ENCODE data around the gene ACTL8.

The ACTL8 gene, protein sequence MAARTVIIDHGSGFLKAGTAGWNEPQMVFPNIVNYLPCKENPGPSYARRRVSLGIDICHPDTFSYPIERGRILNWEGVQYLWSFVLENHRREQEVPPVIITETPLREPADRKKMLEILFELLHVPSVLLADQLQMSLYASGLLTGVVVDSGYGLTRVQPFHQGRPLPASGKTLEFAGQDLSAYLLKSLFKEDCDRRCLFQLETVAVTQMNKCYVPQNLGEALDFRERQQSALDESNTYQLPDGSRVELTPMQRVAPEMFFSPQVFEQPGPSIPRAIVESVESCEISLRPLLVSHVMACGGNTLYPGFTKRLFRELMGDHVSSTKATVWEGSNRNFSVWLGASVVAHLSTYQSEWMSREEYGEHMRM

DNA sequence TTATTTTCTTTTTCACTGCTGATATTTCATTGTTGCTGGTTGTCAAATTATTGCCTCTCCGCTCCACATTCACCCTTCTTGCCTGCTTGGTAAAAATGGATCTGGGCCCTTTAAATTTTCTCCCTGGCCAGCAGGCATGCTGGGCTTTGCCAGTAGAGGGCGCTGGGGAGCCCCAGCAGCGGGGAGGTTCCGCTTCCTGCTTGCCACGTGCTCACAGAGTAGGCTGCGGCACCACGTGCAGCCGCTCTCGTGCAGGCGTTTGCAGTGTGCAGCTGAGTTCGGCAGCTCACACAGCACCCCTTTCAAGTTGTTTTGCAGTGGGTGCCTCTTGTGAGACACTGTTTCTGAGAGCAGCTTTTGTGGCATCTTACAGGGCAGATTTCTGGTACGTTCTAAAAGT is at the start of gene ACTL8:
ACTL8 (plus strand) TSS at position 214 of the 400 bp plus-strand sequence. CDS start 67,676 bp downstream, outside the sequence.
- Histone ChIP-seq H2AFZ (ENCODE audit: low read length) (no peak within 1 kb of the TSS), H3K9ac (ENCODE audit: low read length) (no peak within 1 kb of the TSS), H3F3A (ENCODE audit: insufficient read depth, low read length) (no peaks in the 10 kb centered on the region), H3K79me2 (ENCODE audit: low read length) (no peaks in the 10 kb centered on the region), H4K20me1 (ENCODE audit: insufficient read depth, low read length) (no peaks in the 10 kb centered on the region), H3K9me2 (replicated peaks; ENCODE audit: insufficient read depth, low read length) (no peaks in the 10 kb centered on the region), H3K27me3 (replicated peaks; ENCODE audit: insufficient read depth, low read length) (peaks cover 36% of the 10 kb centered on the region), H3K4me1 (ENCODE audit: low read length) (no peaks in the 10 kb centered on the region), H3K4me2 (ENCODE audit: low read depth, low read length) (no peak within 1 kb of the TSS), H3K27ac (ENCODE audit: low read length) (no peak within 1 kb of the TSS), H3K4me3 (ENCODE audit: low read length) (no peak within 1 kb of the TSS), H3K9me3 (replicated peaks; ENCODE audit: insufficient read depth, low read length) (no peaks in the 10 kb centered on the region), H3K36me3 (replicated peaks; ENCODE audit: insufficient read depth, low read length) (no peaks in the 10 kb centered on the region)
- DNase-seq, result no peak
- TF ChIP-seq, protein P1, sequence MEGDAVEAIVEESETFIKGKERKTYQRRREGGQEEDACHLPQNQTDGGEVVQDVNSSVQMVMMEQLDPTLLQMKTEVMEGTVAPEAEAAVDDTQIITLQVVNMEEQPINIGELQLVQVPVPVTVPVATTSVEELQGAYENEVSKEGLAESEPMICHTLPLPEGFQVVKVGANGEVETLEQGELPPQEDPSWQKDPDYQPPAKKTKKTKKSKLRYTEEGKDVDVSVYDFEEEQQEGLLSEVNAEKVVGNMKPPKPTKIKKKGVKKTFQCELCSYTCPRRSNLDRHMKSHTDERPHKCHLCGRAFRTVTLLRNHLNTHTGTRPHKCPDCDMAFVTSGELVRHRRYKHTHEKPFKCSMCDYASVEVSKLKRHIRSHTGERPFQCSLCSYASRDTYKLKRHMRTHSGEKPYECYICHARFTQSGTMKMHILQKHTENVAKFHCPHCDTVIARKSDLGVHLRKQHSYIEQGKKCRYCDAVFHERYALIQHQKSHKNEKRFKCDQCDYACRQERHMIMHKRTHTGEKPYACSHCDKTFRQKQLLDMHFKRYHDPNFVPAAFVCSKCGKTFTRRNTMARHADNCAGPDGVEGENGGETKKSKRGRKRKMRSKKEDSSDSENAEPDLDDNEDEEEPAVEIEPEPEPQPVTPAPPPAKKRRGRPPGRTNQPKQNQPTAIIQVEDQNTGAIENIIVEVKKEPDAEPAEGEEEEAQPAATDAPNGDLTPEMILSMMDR (IDR thresholded peaks at IDR 0.05; ENCODE audit: low read length), result peak; percentile 48
- TF ChIP-seq EZH2phosphoT487 (IDR thresholded peaks at IDR 0.05; ENCODE audit: low read length), result no peak

DNA sequence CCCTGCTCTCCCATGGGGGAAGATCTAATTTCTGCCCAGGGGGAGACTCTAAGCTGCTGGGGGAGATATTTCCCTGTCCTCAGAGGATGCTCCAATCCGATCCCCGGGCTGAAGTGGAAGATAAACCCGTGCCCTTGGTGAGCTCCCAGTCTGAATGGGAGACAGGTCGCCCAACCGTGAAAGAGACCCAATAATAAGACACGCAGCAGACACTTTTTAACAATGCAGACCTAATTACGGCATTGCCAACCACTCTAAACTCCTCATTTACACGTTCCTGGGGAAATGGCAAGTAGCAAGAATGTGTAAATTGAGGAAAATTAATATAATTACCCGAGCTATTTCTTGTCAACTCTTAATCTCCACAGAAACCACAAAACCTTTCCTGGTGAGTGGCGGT is 48.7 kb upstream of the ACTL8 start:
- Histone ChIP-seq H3K9me3 (replicated peaks; ENCODE audit: insufficient read depth, low read length) (no peaks in the 10 kb centered on the region), H3K9me2 (replicated peaks; ENCODE audit: insufficient read depth, low read length) (no peaks in the 10 kb centered on the region), H3K4me2 (ENCODE audit: low read depth, low read length) (no peak overlapping the region), H3K27me3 (replicated peaks; ENCODE audit: insufficient read depth, low read length) (peaks cover 91% of the 10 kb centered on the region), H3K4me1 (ENCODE audit: low read length) (no peaks in the 10 kb centered on the region), H3K9ac (ENCODE audit: low read length) (no peak overlapping the region), H3F3A (ENCODE audit: insufficient read depth, low read length) (no peaks in the 10 kb centered on the region), H3K4me3 (ENCODE audit: low read length) (no peak overlapping the region), H3K36me3 (replicated peaks; ENCODE audit: insufficient read depth, low read length) (no peaks in the 10 kb centered on the region), H4K20me1 (ENCODE audit: insufficient read depth, low read length) (no peaks in the 10 kb centered on the region), H2AFZ (ENCODE audit: low read length) (no peak overlapping the region), H3K27ac (ENCODE audit: low read length) (no peak overlapping the region), H3K79me2 (ENCODE audit: low read length) (no peaks in the 10 kb centered on the region)
- no peak for DNase-seq
- TF ChIP-seq EZH2 (optimal IDR thresholded peaks at IDR 0.05; ENCODE audit: low read depth, low read length), result no peak
- TF ChIP-seq, protein P1 (IDR thresholded peaks at IDR 0.05; ENCODE audit: low read length), result no peak
- no peak for TF ChIP-seq EZH2phosphoT487 (IDR thresholded peaks at IDR 0.05; ENCODE audit: low read length)

DNA sequence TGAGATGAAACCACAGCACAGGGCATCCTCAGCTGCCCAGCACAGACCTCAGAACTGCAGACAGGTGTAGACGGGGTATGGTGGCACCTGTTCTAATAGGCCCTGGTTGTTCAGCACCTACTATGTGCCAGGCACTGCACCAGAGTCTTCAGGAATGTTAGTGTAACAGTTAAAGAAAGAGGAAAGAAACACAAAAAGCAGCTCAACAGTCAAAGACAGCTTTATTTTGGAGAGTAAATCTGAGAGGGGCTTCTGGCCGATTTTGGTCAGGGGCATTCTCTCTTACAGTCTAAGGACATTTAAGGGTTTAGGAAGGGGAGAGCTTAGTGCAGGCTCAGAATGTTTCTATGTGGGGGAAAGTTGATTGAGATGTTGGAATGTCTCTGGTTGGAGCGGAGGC is 45.2 kb upstream of the ACTL8 start:
- no peaks in the 10 kb centered on the region for H3K9me2 ChIP-seq (replicated peaks; ENCODE audit: insufficient read depth, low read length)
- no peaks in the 10 kb centered on the region for H4K20me1 ChIP-seq (ENCODE audit: insufficient read depth, low read length)
- H3K4me1 ChIP-seq (ENCODE audit: low read length), result no peaks in the 10 kb centered on the region
- no peak for DNase-seq
- H3K36me3 ChIP-seq (replicated peaks; ENCODE audit: insufficient read depth, low read length), result no peaks in the 10 kb centered on the region
- no peak overlapping the region for H2AFZ ChIP-seq (ENCODE audit: low read length)
- TF ChIP-seq, protein P1 (IDR thresholded peaks at IDR 0.05; ENCODE audit: low read length), result no peak
- no peak for TF ChIP-seq EZH2 (optimal IDR thresholded peaks at IDR 0.05; ENCODE audit: low read depth, low read length)
- no peak for TF ChIP-seq EZH2phosphoT487 (IDR thresholded peaks at IDR 0.05; ENCODE audit: low read length)
- H3K79me2 ChIP-seq (ENCODE audit: low read length), result no peaks in the 10 kb centered on the region
- H3K4me3 ChIP-seq (ENCODE audit: low read length), result no peak overlapping the region
- no peak overlapping the region for H3K27ac ChIP-seq (ENCODE audit: low read length)
- no peaks in the 10 kb centered on the region for H3K9me3 ChIP-seq (replicated peaks; ENCODE audit: insufficient read depth, low read length)
- peaks cover 92% of the 10 kb centered on the region for H3K27me3 ChIP-seq (replicated peaks; ENCODE audit: insufficient read depth, low read length)
- no peak overlapping the region for H3K9ac ChIP-seq (ENCODE audit: low read length)
- H3K4me2 ChIP-seq (ENCODE audit: low read depth, low read length), result no peak overlapping the region
- no peaks in the 10 kb centered on the region for H3F3A ChIP-seq (ENCODE audit: insufficient read depth, low read length)
